Stimulated activated CD8-positive, alpha-beta memory T cell treated with anti-CD3 and anti-CD28 coated beads, Interleukin-4, amount 100 ng/mL, for 24 hours (primary cell): Measurements from ENCODE around the gene EIF3B.
A peak's percentile ranks its signal among the peaks of the same experiment; 100 is the strongest.
"Not testable (repeated sequence)": the region's sequence is repeated elsewhere in the genome, so short reads cannot be mapped to it uniquely, and the experiment has no call there.

Experiments used
- DNase-seq: peaks from one replicate; pipeline ENCODE4 v3.0.0-alpha.2; 2020; ENCODE audit warnings: low read depth

EIF3B gene

DNA sequence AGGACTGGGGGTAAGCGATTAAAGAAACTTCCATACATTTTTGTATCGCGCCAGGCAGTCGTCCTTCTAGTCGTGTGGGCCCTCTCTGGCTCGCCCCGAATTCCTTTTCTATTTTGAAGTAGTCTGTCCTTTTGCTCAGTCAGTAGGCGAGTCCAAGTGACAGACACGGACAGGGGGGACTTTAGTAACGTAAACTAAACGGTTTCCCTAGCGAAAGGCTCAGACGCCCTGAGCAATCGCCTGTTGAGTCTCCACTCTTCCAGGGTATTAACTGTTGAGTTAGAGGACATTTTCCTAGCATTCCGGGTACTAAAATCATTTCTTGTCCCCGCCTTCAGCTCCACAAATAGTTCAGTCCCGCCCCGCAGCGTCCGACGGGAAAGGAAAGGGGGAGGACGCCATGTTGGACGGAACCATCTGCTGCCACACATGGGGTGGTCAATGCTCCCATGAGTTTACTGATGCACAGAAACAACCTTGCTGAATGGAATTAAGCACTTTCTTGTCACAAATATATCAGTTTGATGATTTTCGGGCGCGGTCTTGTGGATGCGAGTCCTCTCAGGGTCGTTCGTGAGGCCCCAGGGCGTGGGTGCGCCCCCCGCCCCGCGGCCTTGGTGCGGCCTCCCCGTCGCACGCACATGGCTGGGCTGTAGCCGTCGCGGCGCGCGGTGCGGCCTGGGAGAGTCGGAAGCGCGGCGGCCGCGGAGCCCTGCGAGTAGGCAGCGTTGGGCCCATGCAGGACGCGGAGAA lies at the start of gene EIF3B:
TSS of gene EIF3B (plus strand) at position 642 of the 753 bp plus-strand sequence. CDS start at position 737, 95 bp downstream.
- peak; percentile 80 for DNase-seq

DNA sequence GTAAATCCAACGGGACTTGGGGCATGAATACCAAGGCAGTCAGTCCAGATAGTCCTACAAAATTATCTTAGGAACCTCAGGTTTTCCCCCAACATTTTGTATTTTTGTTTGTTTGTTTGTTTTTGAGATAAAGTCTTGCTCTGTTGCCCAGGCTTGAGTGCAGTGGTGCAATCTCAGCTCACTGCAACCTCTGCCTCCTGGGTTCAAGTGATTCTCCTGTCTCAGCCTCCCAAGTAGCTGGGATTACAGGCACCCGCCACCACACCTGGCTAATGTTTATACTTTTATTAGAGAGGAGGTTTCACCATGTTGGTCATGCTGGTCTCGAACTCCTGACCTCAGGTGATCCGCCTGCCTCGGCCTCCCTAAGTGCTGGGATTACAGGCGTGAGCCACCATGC lies 49.4 kb upstream of the EIF3B start:
- DNase-seq = not testable (repeated sequence)

DNA sequence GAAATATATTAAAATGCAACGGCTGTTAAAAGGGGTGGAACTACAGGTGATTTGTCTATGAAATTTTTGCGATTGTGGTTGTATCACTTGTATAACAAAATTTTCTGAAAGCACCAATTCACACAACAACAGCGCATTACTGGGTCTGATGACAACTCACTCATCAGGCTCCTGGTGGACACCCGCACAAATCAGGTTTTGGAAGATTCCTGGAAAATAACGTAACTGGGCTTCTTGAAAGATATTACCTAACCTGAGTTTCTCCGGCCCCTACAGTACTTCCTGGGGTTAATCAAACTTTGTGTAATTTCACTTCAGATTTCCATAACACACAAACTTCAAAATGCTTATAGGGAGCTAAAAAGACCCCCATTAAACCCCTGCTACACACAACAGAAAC lies 47.9 kb upstream of the EIF3B start:
- DNase-seq = no peak

DNA sequence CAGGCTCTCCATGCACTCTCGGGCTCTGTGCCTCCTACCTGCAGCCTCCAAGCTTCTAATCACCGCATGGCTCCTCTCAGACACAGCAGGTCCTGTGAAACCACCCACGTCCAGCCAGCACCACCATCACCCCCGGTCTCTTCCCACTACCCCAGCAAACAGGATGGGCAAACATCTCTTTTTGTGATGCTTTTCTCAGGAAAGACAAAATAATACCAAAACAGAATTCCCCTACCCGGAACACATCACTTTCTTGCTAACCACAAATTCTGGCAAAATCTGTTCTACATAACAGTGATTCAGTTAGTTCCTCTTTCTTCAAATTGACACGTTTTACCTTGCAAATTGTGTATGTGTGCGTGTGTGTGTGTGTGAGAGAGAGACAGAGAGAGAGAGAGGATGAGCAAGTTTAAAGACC lies 46.9 kb upstream of the EIF3B start:
- no peak for DNase-seq

DNA sequence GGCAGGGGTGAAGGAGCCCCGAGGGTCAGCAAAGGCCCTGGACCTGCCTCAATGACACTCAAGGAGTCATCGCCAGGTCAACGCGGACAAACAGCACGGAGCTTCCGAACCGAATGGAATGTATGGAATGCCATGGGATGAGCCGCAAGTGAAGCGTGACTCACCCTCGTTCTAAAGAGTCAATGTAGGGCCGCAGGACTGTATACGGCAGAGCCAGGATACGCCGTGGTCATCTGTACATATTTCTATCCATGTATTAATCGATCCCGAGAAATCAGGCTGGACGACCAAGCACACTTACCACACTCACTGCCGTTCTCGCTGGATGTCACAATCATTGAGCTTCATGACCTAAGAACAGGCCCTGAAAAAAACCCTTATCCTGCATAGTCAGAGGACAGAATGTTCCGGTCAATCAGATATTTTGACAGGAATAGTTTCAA lies 44.7 kb upstream of the EIF3B start:
- DNase-seq = no peak

DNA sequence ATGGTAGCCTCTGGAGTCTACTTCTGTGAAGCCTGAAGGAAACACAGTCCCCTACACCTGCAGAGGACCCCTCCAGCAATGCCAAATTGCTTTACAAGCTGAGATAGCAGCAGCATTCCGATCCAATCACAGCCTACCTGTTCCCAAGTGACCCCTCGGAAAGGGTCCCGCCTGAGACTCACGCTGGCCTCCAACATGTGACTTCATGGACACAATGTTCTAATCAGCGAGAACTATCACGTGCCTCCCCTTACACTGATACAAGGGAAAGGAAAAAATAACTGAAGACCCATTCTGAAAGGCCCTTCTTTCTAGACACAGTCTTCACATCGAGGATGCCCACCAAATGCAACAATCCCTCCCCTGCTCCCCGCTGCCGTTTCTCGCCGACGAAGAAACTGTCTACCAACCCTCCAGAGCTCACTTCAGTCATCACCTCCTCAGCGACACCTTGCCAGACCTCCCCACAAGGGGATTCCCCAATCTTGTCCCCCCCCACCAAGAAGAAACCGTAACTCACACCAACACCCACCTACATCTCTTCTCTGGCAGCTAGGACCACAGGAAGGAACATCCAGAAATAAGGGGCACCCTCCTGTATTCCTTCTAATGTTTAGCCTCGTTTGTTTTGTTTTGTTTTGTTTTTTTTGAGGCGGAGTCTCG lies 42.2 kb upstream of the EIF3B start:
- DNase-seq = peak; percentile 7

DNA sequence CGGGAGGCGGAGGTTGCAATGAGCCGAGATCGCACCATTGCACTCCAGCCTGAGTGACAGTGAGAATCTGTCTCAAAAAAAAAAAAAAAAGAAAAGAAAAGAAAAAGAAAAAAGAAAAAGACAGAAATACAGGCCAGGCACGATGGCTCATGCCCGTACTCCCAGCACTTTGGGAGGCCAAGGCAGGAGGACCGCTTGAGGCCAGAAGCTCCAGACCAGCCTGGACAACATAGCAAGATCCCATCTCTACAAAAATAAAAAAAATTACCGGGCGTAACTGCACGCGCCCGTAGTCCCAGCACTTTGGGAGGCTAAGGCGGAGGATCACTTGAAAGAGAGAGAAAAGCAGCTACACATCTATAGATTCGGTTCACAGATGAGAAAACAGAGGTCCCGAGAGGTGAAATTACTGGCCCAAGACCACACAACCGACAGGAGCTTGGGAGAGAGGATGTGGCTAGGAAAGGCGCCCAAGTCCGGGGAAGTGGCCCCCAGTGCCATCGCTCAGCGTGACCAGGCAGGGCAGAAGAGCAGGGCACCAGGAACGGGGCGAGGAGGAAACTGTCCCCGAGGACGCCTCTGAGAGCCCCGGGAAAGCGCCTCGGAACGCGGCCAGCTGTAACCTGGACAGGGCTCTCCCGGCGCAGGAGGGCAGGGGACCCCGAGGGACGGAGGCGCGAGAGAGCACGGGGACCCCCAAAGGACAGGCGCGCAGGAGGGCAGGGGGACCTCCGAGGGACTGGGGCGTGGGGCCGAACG lies 41.0 kb upstream of the EIF3B start:
- no peak for DNase-seq

DNA sequence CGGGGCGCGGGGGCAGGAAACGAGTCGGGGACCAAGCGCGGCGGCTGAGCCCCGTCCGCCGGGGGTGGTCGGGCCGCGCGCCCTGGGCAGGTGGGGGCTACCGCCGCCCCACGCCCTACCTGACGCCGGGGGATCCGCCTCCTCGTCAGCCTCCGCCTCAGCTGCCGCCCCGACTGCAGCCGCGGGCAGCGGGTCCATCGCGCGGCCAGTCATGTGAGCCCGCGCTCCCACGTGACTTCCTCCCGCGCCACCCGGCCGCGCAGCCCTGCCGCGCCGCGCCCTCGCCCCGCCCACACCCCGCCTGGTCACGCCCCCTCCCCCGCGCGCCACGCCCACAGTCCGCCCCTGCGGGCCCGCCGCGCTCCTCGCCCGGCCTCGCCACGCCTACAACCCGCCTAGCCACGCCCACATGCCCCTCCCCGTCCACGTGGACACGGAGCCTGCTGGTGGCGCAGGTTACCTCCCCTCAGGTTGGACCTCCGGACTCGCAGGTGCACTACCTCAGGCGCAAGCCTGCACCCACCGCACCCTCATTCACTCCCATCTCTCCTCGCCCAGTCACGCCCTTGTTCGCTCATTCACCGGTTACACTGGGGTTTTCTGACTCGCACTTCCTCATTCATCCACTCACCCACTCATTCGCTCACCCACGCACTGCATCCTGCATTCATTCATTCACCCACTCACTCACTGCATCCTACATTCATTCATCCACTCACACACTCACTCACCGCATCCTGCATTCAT lies 40.2 kb upstream of the EIF3B start, which contains the start of gene SNX8:
TSS of gene SNX8 (minus strand) at position 233 of the 747 bp plus-strand sequence. CDS start at position 213, 20 bp downstream.
- DNase-seq = peak; percentile 89

DNA sequence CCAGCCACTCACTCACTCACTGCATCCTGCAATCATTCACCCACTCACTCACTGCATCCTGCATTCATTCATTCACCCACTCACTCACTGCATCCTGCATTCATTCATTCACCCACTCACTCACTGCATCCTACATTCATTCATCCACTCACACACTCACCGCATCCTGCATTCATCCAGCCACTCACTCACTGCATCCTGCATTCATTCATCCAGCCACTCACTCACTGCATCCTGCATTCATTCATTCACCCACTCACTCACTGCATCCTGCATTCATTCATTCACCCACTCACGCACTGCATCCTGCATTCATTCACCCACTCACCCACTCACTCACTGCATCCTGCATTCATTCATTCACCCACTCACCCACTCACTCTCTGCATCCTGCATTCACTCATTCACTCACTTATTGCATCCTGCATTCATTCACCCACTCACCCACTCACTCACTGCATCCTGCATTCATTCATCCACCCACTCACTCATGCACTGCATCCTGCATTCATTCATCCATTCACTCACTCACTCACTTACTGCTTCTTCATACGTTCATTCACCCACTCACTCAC lies 39.6 kb upstream of the EIF3B start:
- not testable (repeated sequence) for DNase-seq

DNA sequence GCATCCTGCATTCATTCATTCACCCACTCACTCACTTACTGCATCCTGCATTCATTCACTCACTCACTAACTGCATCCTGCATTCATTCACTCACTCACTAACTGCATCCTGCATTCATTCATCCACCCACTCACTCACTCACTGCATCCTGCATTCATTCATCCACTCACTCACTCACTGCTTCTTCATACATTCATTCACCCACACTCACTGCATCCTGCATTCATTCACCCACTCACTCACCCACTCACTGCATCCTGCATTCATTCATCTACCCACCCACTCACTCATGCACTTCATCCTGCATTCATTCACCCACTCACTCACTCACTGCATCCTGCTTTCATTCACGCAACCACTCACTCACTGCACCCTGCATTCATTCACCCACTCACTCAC lies 38.8 kb upstream of the EIF3B start:
- DNase-seq = no peak

DNA sequence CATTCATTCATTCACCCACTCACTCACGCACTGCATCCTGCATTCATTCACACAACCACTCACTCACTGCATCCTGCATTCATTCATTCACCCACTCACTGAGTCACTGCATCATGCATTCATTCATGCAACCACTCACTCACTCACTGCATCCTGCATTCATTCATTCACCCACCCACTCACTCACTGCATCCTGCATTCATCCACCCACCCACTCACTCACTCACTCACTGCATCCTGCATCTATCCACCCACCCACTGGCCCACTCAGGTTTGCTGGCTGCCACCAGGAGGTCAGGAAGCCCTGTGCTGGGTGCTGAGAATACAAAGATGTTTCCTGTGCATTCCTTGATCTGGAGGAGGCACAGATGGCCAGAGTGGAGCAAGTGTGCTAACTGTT lies 38.0 kb upstream of the EIF3B start:
- DNase-seq = no peak

DNA sequence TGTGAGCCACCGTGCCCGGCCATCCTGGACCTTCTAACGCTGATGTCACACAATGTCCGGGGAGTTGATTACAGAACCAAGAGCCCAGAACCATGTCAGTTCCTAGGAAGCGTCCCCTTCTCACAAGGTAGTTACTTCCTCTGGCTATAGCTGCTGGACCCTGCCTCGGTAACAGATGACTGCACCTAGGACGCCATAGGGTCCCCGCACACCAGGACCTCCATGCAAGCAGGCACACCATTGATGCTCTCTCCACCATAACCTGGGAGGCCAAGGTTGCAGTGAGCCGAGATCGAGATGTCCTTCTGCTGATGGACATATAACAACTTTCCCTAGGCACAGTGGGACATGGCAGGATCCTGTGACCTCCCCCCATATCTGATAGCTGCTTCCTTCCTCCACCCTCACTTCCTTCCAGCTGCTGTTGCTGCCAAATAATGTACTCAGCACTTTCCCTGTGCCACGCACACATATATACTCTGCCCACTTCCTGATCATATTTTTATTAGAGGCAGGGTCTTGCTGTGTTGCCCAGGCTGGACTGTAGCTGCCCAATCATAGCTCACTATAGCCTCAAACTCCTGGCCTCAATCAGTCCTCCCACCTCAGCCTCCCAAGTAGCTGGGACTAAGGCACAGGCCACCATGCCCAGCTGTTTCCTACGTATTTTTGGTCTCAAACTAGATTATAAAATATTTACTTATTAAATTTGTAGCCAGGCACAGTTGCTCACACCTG lies 36.9 kb upstream of the EIF3B start:
- DNase-seq = no peak

DNA sequence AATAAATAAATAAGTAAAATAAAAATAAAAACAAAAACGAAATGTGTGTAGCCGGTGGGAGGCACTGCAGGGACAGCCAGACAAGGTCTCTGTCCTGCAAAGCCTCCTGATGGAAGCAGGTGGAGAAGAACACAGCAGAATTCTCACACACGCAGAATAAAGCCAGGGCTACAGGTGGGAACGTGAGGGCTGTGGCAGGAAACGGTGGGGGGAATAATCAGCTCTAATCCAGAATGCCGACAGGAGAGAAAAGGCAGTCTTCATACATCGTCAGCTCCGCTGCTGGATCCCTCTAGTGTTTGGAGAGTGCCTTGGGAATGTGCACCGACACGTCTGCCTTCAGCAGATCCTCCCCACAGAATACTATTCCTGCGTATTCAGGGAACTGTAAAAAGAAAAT lies 33.6 kb upstream of the EIF3B start:
- DNase-seq = no peak

DNA sequence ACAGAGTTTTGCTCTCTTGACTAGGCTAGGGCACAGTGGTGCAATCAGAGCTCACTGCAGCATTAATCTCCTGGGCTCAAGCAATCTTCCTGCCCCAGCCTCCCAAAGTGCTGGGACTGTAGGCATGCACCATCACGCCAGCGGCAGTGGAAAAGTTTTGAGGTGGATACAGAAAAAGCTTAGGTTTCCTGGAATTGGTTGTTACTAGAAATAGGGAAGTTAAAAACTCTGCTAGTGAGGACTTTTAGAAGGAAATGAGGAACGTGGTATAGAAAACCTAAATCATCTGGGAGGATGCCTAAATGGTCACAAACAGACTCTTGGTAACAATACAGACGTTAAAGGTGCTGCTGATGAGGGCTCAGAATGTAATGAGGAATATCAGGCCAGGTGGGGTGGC lies 29.5 kb upstream of the EIF3B start:
- DNase-seq = no peak

DNA sequence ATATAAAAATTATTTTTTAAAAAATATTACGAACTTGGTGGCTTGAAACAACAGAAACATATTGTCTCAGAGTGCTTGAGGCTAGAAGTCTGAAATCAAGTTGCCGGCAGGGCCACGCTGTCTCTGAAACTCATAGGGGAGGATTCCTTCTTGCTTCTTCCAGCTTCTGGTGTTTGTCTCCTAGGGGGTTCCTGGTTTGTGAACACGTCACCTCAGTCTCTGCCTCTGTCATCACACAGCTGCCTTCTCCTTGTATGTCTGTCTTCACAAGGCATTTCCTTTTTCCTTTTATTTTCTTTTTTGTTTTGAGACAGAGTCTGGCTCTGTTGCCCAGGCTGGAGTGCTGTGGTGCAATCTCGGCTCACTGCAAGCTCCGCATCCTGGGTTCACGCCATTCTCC lies 27.7 kb upstream of the EIF3B start:
- no peak for DNase-seq

DNA sequence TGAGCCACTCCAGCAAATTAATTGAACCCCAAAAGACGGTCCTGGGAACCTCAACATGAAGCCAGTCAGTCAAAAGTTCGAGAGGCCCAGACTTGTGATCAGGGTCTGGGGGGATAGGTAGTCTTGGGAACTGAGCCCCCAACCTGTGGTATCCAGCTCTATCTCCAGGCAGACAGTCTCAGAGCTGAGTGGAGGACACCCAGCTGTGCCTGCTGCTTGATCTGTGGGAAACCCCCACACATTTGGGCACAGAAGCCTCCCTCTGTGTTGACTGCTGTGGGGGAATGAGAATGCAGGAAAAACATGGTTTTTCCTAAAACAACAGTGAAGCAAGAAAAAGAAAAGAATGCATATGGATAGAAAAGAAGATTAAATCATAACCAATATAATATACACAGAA lies 24.1 kb upstream of the EIF3B start:
- DNase-seq = no peak

DNA sequence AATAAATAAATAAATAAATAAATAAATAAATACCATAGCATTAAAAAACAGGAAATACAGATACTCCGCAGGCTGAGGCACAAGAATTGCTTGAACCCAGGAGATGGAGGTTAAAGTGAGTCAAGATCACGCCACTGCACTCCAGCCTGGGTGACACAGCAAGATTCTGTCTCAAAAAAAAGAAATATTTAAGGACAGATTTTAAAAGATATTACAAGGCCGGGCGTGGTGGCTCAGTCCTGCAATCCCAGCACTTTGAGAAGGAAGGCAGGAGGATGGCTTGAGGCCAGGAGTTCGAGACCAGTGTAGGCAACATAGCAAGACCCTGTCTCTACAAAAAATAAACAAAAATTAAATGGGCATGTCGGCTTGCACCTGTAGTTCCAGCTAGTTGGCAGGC lies 22.9 kb upstream of the EIF3B start:
- no peak for DNase-seq

DNA sequence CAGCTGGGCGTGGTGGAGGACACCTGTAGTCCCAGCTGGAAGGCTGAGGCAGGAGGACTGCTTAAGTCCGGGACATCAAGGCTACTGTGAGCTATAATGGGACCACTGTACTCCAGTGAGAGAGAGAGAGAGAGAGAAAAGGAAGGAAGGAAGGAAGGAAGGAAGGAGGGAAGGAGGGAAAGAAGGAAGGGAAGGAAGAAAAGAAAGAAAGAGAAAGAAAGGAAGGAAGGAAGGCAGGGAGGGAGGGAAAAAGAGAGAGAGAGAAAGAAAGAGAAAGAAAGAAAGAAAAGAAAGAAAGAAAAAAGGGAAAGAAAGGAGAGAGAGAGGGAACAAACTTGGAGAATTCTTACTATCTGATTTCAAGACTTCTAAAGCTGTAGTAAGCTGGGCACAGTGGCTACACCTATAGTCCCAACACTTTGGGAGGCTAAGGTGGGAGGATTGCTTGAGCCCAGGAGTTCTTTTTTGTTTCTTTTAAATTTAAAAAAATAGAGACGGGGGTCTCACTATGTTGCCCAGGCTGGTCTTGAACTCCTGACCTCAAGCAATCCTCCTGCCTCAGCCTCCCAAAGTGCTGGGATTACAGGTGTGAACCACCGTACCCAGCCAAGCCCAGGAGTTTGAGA lies 21.9 kb upstream of the EIF3B start:
- not testable (repeated sequence) for DNase-seq

DNA sequence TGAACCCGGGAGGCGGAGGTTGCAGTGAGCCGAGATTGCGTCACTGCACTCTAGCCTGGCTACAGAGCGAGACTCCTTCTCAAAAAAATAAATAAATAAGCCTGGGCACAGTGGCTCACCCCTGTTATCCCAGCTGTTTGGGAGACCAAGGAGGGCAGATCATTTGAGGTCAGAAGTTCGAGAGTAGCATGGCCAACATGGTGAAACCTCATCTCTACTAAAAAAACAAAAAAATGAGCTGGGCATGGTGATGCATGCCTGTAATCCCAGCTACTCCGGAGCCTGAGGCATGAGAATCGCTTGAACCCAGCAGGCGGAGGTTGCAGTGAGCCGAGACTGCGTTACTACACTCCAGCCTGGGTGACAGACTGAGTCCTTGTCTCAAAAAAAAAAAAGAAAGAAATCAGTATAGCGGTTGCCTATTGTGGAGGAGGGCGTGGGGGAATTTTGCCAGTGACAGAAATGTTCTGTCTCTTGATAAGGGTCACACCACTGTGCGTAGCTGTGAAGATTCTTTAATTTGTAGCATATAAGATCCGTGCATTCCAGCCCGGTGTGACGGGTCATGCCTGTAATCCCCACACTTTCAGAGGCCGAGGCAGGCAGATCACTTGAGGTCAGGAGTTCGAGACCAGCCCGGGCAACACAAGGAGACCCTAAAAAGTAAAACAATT lies 17.9 kb upstream of the EIF3B start:
- no peak for DNase-seq
